Stimulated activated CD4-positive, alpha-beta T cell treated with anti-CD3 and anti-CD28 coated beads, Interleukin-12 subunit alpha, Interleukin-12 subunit beta, amount 100 ng/mL, for 4 hours (primary cell): ENCODE results near the gene ODAD4.
"Not testable (repeated sequence)": the region's sequence is repeated elsewhere in the genome, so short reads cannot be mapped to it uniquely, and the experiment has no call there.

ENCODE experiments used
- DNase-seq: peaks from one replicate; pipeline ENCODE4 v3.0.0-alpha.2; 2020

Gene ODAD4

GRCh38 chr17:42005166-42005565 lies 74.7 kb downstream of the ODAD4 start:
- no peak for DNase-seq

DNA sequence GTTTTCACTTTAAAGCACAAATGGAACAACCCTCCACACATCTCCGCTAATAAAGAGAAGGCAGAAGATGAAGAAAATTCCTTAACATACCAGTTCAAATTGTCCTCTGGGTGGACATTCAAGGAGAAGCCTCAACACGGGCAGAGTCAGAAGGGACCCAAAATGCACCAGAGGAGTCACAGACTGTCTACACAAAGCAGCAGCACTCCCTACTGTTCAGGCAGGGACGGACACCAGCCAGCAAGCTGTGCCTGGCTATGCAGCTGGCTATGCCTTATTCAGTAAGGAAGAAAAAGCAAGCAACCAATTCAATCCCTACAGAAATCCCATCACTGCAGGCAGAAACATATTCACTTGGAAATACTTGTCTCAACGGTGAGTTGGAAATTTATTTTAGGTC lies 78.8 kb downstream of the ODAD4 start:
- no peak for DNase-seq

DNA sequence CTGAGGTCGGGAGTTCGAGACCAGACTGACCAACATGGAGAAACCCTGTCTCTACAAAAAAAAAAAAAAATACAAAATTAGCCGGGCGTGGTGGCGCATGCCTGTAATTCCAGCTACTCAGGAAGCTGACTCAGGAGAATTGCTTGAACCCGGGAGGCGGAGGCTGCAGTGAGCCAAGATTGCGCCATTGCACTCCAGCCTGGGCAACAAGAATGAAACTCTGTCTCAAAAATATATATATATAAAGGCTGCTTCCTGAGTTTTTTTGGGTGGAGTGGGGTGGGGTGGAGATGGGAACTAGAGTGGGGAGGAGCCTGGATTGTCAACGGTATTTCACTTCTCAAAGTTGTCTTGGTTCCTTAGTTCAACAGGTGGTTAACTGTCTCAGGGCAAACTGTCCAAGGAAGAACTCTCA lies 79.9 kb downstream of the ODAD4 start:
- DNase-seq: not testable (repeated sequence)

DNA sequence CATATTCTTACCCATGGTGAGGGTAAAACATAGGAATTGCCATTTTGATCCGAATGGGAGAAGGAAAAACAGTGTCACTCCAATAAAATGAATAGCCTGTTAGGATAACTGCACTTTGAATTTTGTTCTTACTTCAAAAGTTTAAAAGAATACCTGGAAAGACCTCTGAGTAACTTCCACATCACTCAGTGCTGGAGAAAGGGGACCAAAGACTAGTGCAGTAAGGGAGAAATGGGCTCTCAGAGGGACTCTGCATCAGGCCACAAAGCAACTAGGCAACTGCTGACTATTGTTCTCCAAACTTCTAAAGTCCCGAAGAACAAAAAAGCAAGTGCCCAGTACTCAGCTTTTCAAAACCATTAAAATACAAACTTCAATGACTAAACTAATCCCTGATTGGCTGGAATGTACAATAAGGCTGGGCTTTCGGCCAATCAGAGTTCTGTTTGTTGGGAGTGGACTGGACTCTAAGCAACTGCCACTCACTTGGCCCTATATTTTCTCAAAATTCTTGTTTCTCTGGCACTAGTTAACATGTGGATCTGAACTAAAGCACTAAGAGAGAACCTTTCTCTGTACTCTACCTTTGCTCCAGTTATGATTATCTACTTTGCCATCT lies 80.6 kb downstream of the ODAD4 start:
- no peak for DNase-seq

- not testable (repeated sequence) for DNase-seq
These were observed 81.9 kb downstream of the ODAD4 start for GRCh38 chr17:42012363-42012762.

GRCh38 chr17:42013740-42014139 lies 83.3 kb downstream of the ODAD4 start:
- not testable (repeated sequence) for DNase-seq
